K562 (cell line): ENCODE measurements around the gene COX7A2. TPM values are rescaled to one million over a fixed set of nuclear protein-coding genes. Genes with fewer than 3 reads are reported as not detected.

Source experiments
- ATAC-seq: fragments of 200-7000 bp; cut with Tn5 transposase; 3 replicates; pipeline ENCODE4 v1.9.1; 2020; ENCODE audit warnings: moderate library complexity
- BruUV-seq: library from RNA; stranded (reverse); fragments of 400-500 nt; replicated peaks from 2 replicates; lab custom pipeline; 2021; lab: Mats Ljungman, UMichigan
- CTCF ChIA-PET: fragments of 300-600 bp; formaldehyde crosslinking; extraction: SDS; loops from one replicate; lab custom pipeline; 2021; ENCODE audit warnings: low intra/inter-chr PET ratio; lab: Yijun Ruan, JAX
- POLR2A ChIA-PET: fragments of 300-600, 350-650 bp; sonication (Branson Sonifier 250); formaldehyde crosslinking; extraction: SDS; loops from one replicate; lab custom pipeline; 2021; ENCODE audit warnings: antibody characterized with exemption, inconsistent platforms; lab: Yijun Ruan, JAX
- DNase-seq, 4 experiments: peaks; one replicate each; pipeline versions ENCODE4 v3.0.0 to v3.0.0-alpha.2; 2011 to 2018; ENCODE audit warnings: low spot score in 3 of 4, mixed read lengths in 3 of 4; ENCODE audit errors: extremely low read depth in 1 of 4
- FAIRE-seq: peaks from 2 replicates; lab custom pipeline; 2011; peaks lifted over from hg19 to GRCh38; lab: Jason Lieb, UNC
- H2AFZ ChIP-seq: 2 replicates; pipeline ENCODE4 v1.6.0; 2011; ENCODE audit warnings: low read depth, low read length, control low read depth, inconsistent platforms
- H3K27ac ChIP-seq: fragments of 200-600 bp; 3 replicates; pipeline ENCODE4 v1.8.0; 2011; ENCODE audit warnings: low read depth, mild to moderate bottlenecking, control low read depth, inconsistent platforms, low read length, moderate library complexity, mixed read lengths; ENCODE audit errors: extremely low read depth
- H3K27me3 ChIP-seq, 2 experiments: fragments of 300-600 bp in 1 of 2; 2 replicates in 1 of 2; 3 replicates in 1 of 2; pipeline versions ENCODE4 v1.6.0 to v1.8.0; 2011; ENCODE audit warnings: inconsistent platforms in 2 of 2, low read length in 2 of 2, mild to moderate bottlenecking in 1 of 2, mixed read lengths in 1 of 2, moderate library complexity in 1 of 2; ENCODE audit not compliant: control insufficient read depth in 2 of 2, insufficient read depth in 2 of 2
- H3K36me3 ChIP-seq: fragments of 300-600 bp; 3 replicates; pipeline ENCODE4 v1.8.0; 2011; ENCODE audit warnings: mild to moderate bottlenecking, low read length, inconsistent platforms; ENCODE audit not compliant: control insufficient read depth, insufficient read depth
- H3K4me1 ChIP-seq, 2 experiments: fragments of 200-600 bp in 1 of 2; replicated peaks in 1 of 2; 2 replicates in 1 of 2; 3 replicates in 1 of 2; pipeline versions ENCODE4 v1.5.1 to v1.8.0; 2011; ENCODE audit warnings: inconsistent platforms in 2 of 2, low read length in 2 of 2, mild to moderate bottlenecking in 1 of 2, mixed read lengths in 1 of 2, moderate library complexity in 1 of 2; ENCODE audit not compliant: control insufficient read depth in 2 of 2, insufficient read depth in 2 of 2
- H3K4me2 ChIP-seq: 2 replicates; pipeline ENCODE4 v1.6.1; 2011; ENCODE audit warnings: low read length, control low read depth, inconsistent platforms, mixed read lengths; ENCODE audit not compliant: insufficient read depth
- H3K4me3 ChIP-seq: fragments of 200-600 bp; sonication (generic), shearing (Covaris generic); 2 replicates; pipeline ENCODE4 v1.5.1; 2016; ENCODE audit warnings: control low read depth, inconsistent platforms
- H3K79me2 ChIP-seq: fragments of 200-600 bp; 3 replicates; pipeline ENCODE4 v1.8.0; 2011; ENCODE audit warnings: low read length, inconsistent platforms; ENCODE audit not compliant: control insufficient read depth, insufficient read depth
- H3K9ac ChIP-seq, 2 experiments: 2 replicates each; pipeline versions ENCODE4 v1.6.0 to v1.6.1; 2011; ENCODE audit warnings: low read depth in 2 of 2, low read length in 2 of 2, control low read depth in 1 of 2, inconsistent platforms in 1 of 2, mild to moderate bottlenecking in 1 of 2, mixed read lengths in 1 of 2; ENCODE audit not compliant: insufficient read depth in 1 of 2
- H3K9me1 ChIP-seq: one replicate; pipeline ENCODE4 v1.6.0; 2011; ENCODE audit warnings: inconsistent platforms, mild to moderate bottlenecking, low read length, moderate library complexity; ENCODE audit not compliant: control insufficient read depth, insufficient read depth
- H3K9me3 ChIP-seq: replicated peaks from 2 replicates; pipeline ENCODE4 v1.5.1; 2011; ENCODE audit warnings: low read depth, low read length, inconsistent platforms; ENCODE audit not compliant: control insufficient read depth, insufficient read depth
- H4K20me1 ChIP-seq: replicated peaks from 2 replicates; pipeline ENCODE4 v1.6.1; 2011; ENCODE audit warnings: low read length, inconsistent platforms, mixed read lengths; ENCODE audit not compliant: control insufficient read depth, insufficient read depth
- ETV6 ChIP-seq, 3 experiments: fragments of 150-350 bp in 1 of 3; sonication (generic) in 1 of 3; formaldehyde crosslinking in 1 of 3; IDR thresholded peaks; 2 replicates each; pipeline versions ENCODE4 v1.6.1 to v1.8.0; 2014 to 2022; ENCODE audit warnings: borderline replicate concordance in 2 of 3, low read depth in 2 of 3, antibody characterized with exemption in 1 of 3, low read length in 1 of 3, mild to moderate bottlenecking in 1 of 3, missing genetic modification reagents in 1 of 3
- ZSCAN29 ChIP-seq: fragments of 450-650 bp; IDR thresholded peaks from 2 replicates; pipeline ENCODE4 v1.6.1; 2017
- WGBS: fragments of 100-300 bp; shearing (Covaris generic); methylation state at CpG from one replicate; pipeline ENCODE4 v1.1.6; 2016; ENCODE audit warnings: low coverage, mixed read lengths; ENCODE audit not compliant: insufficient coverage; ENCODE audit errors: missing lambda C conversion rate; 5-methylcytosine and 5-hydroxymethylcytosine counted together
- in situ Hi-C: fragments of 300-500 bp; cut with MboI; formaldehyde crosslinking; loops from 4 replicates; pipeline ENCODE4 v1.15.0; 2018; ENCODE audit warnings: inconsistent platforms, mixed read lengths
- intact Hi-C: fragments of 100-400 bp; cut with micrococcal nuclease; formaldehyde crosslinking; loops from 2 replicates; pipeline ENCODE4 v1.14.2; 2022
- polyA plus RNA-seq, 8 experiments: library from polyadenylated mRNA; depleted of rRNA in 4 of 8; stranded (reverse) in 5 of 8; unstranded in 3 of 8; fragments of >200 nt; fragmentation: Nextera tagmentation in 2 of 8; fragmentation: Illumina TruSeq in 1 of 8; extraction: Ambion mirVana in 2 of 8; extraction: Trizol in 1 of 8; gene quantifications; 2 replicates each; pipeline versions ENCODE4 v1.2.1 to v1.2.3, GENCODE V29; 2011 to 2014; ENCODE audit warnings: inconsistent platforms in 1 of 8, missing spikeins in 1 of 8
- total RNA-seq, 7 experiments: library from RNA; depleted of rRNA in 6 of 7; stranded (reverse); fragments of >200 nt in 6 of 7; fragmentation: Illumina TruSeq in 2 of 7; extraction: Trizol in 2 of 7; gene quantifications; 2 replicates each; pipeline versions ENCODE4 v1.2.1 to v1.2.3, GENCODE V29; 2011 to 2021; ENCODE audit warnings: low replicate concordance in 1 of 7
- TF ChIP-seq, protein P1 (sequence below): sonication (generic); IDR thresholded peaks from 2 replicates; pipeline ENCODE4 v1.6.1; 2016

Gene COX7A2
- total and polyA plus RNA-seq, 9 of the 15 experiments (the other 6 are each of a cell fraction or from before 2014, with no cell fraction given), result 234 to 2,216 (median 585) TPM

DNA sequence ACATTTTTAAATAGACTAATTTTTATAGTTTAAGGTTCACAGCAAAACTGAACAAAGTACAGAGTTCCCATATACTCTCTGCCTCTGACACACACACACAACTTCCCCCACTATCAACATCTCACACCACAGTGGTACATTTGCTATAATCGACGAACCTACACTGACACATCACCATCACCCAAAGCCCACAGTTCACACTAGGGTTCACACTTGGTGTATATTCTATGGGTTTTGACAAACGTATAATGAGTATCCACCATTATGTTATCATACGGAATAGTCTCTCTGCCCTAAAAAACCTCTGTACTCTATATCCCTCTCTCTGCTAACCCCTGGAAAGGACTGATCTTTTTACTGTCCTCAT, 25.4 kb upstream of the COX7A2 start (continued):
- TF ChIP-seq ETV6 (IDR thresholded peaks at IDR 0.05; ENCODE audit: borderline replicate concordance in 1 of 2, low read depth in 2 of 2, low read length in 1 of 2) (no peak), ETV6 (CRISPR knock-in tag; IDR thresholded peaks at IDR 0.05; ENCODE audit: borderline replicate concordance) (no peak)
- TF ChIP-seq, all 486 proteins: peak for 0

DNA sequence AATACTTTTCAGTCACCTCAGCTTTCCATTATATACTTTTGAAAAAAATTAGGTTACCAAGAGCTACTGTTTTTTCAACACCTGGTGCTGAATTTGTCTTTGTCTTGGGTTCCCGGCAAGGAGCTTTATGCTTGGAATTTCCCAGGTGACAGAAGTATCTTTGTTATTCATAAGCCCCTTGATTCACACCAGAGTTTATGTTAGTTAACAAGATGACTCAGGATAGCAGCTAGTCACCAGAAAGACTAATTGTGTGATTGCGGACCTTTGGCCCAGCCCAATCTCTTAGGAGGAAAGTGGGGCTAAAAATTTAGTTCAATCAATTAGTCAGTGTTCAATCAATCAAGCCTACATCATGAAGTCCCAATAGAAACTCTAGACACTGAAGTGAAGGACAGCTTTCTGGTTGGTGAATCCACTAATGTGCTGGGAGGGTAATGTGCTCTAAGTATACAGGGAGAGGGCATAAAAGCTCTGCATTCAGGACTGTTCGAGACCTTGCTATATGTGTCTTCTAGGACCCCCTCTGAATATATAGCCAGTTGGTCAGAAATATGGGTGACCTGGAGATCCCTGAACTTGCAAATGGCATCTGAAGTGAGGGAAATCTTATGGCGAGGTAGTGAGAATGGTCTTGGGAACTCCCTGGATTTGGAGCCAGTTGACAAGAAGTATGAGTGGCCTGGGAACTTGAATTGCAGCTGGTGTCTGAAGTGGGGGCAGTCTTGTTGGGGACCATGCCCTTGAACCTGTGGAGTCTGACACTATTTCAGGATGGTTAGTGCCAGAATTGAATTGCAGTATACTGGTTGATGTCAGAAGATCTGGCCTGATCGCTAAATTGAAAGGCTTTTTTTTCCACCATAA, 24.8 kb upstream of the COX7A2 start:
- Histone ChIP-seq H3K79me2 (peaks cover 60% of the 10 kb centered on the region), H3K4me1 (no peaks in the 10 kb centered on the region), H3K4me2 (no peak overlapping the region), H3K36me3 (peaks cover 21% of the 10 kb centered on the region), H3K9me1 (no peaks in the 10 kb centered on the region), H3K27me3 (no peaks in the 10 kb centered on the region), H3K4me3 (no peak overlapping the region), H3K9me3 (no peaks in the 10 kb centered on the region), H4K20me1 (0 out of 2 replicates have a peak, but pooled peaks cover 3% of the 10 kb centered on the region), H3K9ac (no peak overlapping the region), H2AFZ (no peak overlapping the region), H3K27ac (no peak overlapping the region)
- intact Hi-C loops, result no loop called here
- DNase-seq (no peak), ATAC-seq (peak; percentile 36), FAIRE-seq (no peak)
- in situ Hi-C loops, result loop anchor here (10.0 kb wide), 1 partner anchor 256 kb away; no protein-coding TSS in a partner anchor
- BruUV-seq, result no TSS peak
- TF ChIP-seq, protein P1, sequence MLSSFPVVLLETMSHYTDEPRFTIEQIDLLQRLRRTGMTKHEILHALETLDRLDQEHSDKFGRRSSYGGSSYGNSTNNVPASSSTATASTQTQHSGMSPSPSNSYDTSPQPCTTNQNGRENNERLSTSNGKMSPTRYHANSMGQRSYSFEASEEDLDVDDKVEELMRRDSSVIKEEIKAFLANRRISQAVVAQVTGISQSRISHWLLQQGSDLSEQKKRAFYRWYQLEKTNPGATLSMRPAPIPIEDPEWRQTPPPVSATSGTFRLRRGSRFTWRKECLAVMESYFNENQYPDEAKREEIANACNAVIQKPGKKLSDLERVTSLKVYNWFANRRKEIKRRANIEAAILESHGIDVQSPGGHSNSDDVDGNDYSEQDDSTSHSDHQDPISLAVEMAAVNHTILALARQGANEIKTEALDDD, result 0 out of 2 replicates have a peak, but pooled peaks have one; percentile 55
- no peak for TF ChIP-seq ZSCAN29
- CTCF ChIA-PET, result interaction anchor here (0.7 to 3.4 kb wide), 3 partner anchors 10 to 258 kb away, joined by 3 to 25 read pairs (median 5); no protein-coding TSS in a partner anchor
- POLR2A ChIA-PET, result interaction anchor here (1.0 to 1.1 kb wide), 2 partner anchors 11 to 13 kb away, joined by 3 read pairs; no protein-coding TSS in a partner anchor
- WGBS, result 82% methylated on average over 5 of the region's 5 CpGs
